Erythroblast (primary cell): ENCODE results near the gene FOXL3.

Experiments
- GATA1 ChIP-seq: IDR thresholded peaks from 2 replicates; pipeline ENCODE4 v1.6.1; 2011; ENCODE audit warnings: low read depth, mild to moderate bottlenecking, control low read depth, low read length, moderate library complexity
- POLR2A ChIP-seq: IDR thresholded peaks from 2 replicates; pipeline ENCODE4 v1.6.1; 2011; ENCODE audit warnings: mild to moderate bottlenecking, low read length

DNA sequence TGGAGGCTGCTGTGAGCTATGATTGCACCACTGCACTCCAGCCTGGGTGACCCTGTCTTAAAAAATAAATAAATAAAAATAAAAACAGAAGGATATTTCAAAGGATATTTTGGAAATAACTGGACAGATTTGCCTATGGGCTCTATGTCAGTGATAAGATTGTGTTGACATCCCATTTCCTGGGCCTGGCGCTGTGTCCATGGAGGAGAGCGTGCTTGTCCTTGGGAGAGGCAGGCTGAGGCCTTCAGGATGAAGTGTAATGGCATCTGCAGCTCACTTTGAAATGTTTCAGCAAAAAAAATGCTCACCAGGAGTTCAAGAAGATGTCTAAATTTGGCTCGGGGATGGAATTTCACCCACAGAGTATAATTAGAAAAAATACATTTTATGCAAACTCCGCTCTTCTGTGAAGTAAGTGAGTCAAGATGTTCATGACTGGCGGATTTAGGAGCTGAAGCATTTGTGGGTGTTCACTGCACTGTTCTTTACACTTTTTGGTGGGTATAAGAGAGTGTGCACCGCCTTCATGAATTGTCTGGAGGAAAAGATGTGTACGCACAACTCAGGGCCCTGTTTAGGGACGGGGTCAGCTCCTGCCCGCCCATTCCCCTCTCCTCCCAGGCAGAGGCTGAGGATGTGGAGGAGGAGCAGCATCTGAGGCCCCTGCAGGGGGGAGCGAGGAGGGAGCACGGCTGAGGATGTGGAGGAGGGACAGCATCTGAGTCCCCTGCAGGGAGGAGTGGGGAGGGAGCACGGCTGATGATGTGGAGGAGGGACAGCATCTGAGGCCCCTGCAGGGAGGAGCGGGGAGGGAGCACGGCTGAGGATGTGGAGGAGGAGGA lies 18.5 kb upstream of the FOXL3 start:
- TF ChIP-seq POLR2A (no peak), GATA1 (no peak)
